ENCODE measurements around the gene C9orf153. TPM values are rescaled to one million over a fixed set of nuclear protein-coding genes. Genes with fewer than 3 reads are reported as not detected.

Gene C9orf153
- polyA plus RNA-seq, 1 of the 3 experiments (the other 2 are of a cell fraction), result 0.03 TPM

- POLR2A ChIA-PET, result no interaction called here
Measured at GRCh38 chr9:86252870-86253269, 6.6 kb downstream of the C9orf153 start.

GRCh38 chr9:86250123-86250522 is 9.3 kb downstream of the C9orf153 start:
- ChIA-PET CTCF (interaction anchor here (0.5 to 0.8 kb wide), 2 partner anchors 11 to 277 kb away, joined by 3 read pairs; no protein-coding TSS in a partner anchor), POLR2A (no interaction called here)
- no peaks in the 10 kb centered on the region for H3K9me2 ChIP-seq
- no peak overlapping the region for H3K9ac ChIP-seq
- H3K36me3 ChIP-seq (replicated peaks in 1 of 2; ENCODE audit: control insufficient read depth in 1 of 2, insufficient read depth in 2 of 2, low read length in 1 of 2), result no peaks in the 10 kb centered on the region
- no peaks in the 10 kb centered on the region for H3K79me2 ChIP-seq (ENCODE audit: insufficient read depth)
- no peak overlapping the region for H3K27ac ChIP-seq (ENCODE audit: low read depth in 2 of 2, low read length in 1 of 2)
- no peaks in the 10 kb centered on the region for H3F3A ChIP-seq (replicated peaks; ENCODE audit: insufficient read depth)
- no peak overlapping the region for H2AFZ ChIP-seq (ENCODE audit: low read depth)
- DNase-seq, result no peak
- no peak for TF ChIP-seq ZBTB33 (IDR thresholded peaks at IDR 0.05; ENCODE audit: borderline replicate concordance, low read depth)
- no peak for TF ChIP-seq GATA2 (CRISPR knock-in tag; IDR thresholded peaks at IDR 0.05)
- TF ChIP-seq MEF2A (IDR thresholded peaks at IDR 0.05; ENCODE audit: borderline replicate concordance, low read depth), result no peak
- no peak for TF ChIP-seq POLR2AphosphoS5 (IDR thresholded peaks at IDR 0.05; ENCODE audit: low read depth, low read length)
- TF ChIP-seq REST (IDR thresholded peaks at IDR 0.05; ENCODE audit: low read depth, low read length), result no peak
- no peak for TF ChIP-seq EZH2phosphoT487 (IDR thresholded peaks at IDR 0.05; ENCODE audit: borderline replicate concordance, low read depth)
- TF ChIP-seq ELF1 (IDR thresholded peaks at IDR 0.05), result no peak
- TF ChIP-seq NRF1 (IDR thresholded peaks at IDR 0.05; ENCODE audit: low read depth, low read length), result no peak
- no peaks in the 10 kb centered on the region for H3K4me1 ChIP-seq (ENCODE audit: control insufficient read depth in 1 of 2, insufficient read depth in 2 of 2, low read depth in 1 of 2, low read length in 1 of 2)
- H4K20me1 ChIP-seq (ENCODE audit: insufficient read depth), result no peaks in the 10 kb centered on the region
- no peaks in the 10 kb centered on the region for H3K9me3 ChIP-seq
- H3K4me2 ChIP-seq, result no peak overlapping the region
- no peak overlapping the region for H3K4me3 ChIP-seq (ENCODE audit: low read depth in 2 of 2, low read length in 1 of 2)
- no peaks in the 10 kb centered on the region for H3K27me3 ChIP-seq (ENCODE audit: insufficient read depth)

More at GRCh38 chr9:86252870-86253269, 6.6 kb downstream of the C9orf153 start:
- WGBS (ENCODE audit: low lambda C conversion rate), result 45% methylated on average over 1 of the region's 1 CpG
- DNase-seq, result no peak
- H2AFZ ChIP-seq (ENCODE audit: low read depth), result no peak overlapping the region
- H3K79me2 ChIP-seq (ENCODE audit: insufficient read depth), result no peaks in the 10 kb centered on the region
- no peaks in the 10 kb centered on the region for H3K9me2 ChIP-seq
- H4K20me1 ChIP-seq (ENCODE audit: insufficient read depth), result no peaks in the 10 kb centered on the region
- no peak overlapping the region for H3K27ac ChIP-seq (ENCODE audit: low read depth in 2 of 2, low read length in 1 of 2)
- H3K4me1 ChIP-seq (ENCODE audit: control insufficient read depth in 1 of 2, insufficient read depth in 2 of 2, low read depth in 1 of 2, low read length in 1 of 2), result peaks cover 0 to 2% of the 10 kb centered on the region in 2 experiments; a peak in 1 of 4 replicates
- no peak for TF ChIP-seq TEAD4 (IDR thresholded peaks at IDR 0.05; ENCODE audit: borderline replicate concordance, insufficient read depth)
- TF ChIP-seq RXRA (IDR thresholded peaks at IDR 0.05; ENCODE audit: borderline replicate concordance, low read depth), result no peak
- TF ChIP-seq TAF1 (IDR thresholded peaks at IDR 0.05; ENCODE audit: borderline replicate concordance, low read depth, low read length), result no peak
- TF ChIP-seq RFX5 (IDR thresholded peaks at IDR 0.05; ENCODE audit: low read length), result no peak
- TF ChIP-seq SMC3 (IDR thresholded peaks at IDR 0.05; ENCODE audit: low read depth, low read length), result no peak
- H3K4me3 ChIP-seq (ENCODE audit: low read depth in 2 of 2, low read length in 1 of 2), result no peak overlapping the region
- H3K9me3 ChIP-seq, result no peaks in the 10 kb centered on the region
- H3K27me3 ChIP-seq (ENCODE audit: insufficient read depth), result no peaks in the 10 kb centered on the region
- H3F3A ChIP-seq (replicated peaks; ENCODE audit: insufficient read depth), result no peaks in the 10 kb centered on the region
- CTCF ChIA-PET, result no interaction called here
- no peak overlapping the region for H3K9ac ChIP-seq
- H3K4me2 ChIP-seq, result no peak overlapping the region
- H3K36me3 ChIP-seq (replicated peaks in 1 of 2; ENCODE audit: control insufficient read depth in 1 of 2, insufficient read depth in 2 of 2, low read length in 1 of 2), result no peaks in the 10 kb centered on the region
